ENCODE measurements around the gene SLC35D3. TPM values are rescaled to one million over a fixed set of nuclear protein-coding genes. Genes with fewer than 3 reads are reported as not detected.
"Not testable (repeated sequence)": the region's sequence is repeated elsewhere in the genome, so short reads cannot be mapped to it uniquely, and the experiment has no call there.

The SLC35D3 gene
- total RNA-seq, 4 donors from 2014 or later = not detected

GRCh38 chr6:136932599-136932998, 10.5 kb downstream of the SLC35D3 start:
- intact Hi-C loops (cut with DNase I; ENCODE audit: low total_unique reads) = no loop called here
- Histone ChIP-seq H3K27me3 (peaks cover 5% of the 10 kb centered on the region), H3K36me3 (no peaks in the 10 kb centered on the region), H3K9me3 (no peaks in the 10 kb centered on the region), H3K4me3 (no peak overlapping the region), H3K27ac (no peak overlapping the region), H3K4me1 (no peaks in the 10 kb centered on the region)
- TF ChIP-seq CTCF (IDR thresholded peaks at IDR 0.05) (no peak), POLR2A (IDR thresholded peaks at IDR 0.05) (no peak), POLR2AphosphoS5 (IDR thresholded peaks at IDR 0.05) (no peak), EP300 (IDR thresholded peaks at IDR 0.05; ENCODE audit: low read depth) (no peak)
- no peak for DNase-seq
- WGBS, 2 donors (ENCODE audit: low coverage in 1 of 2) = 80 to 89% methylated on average over 2 of the region's 2 CpGs
- in situ Hi-C loops (cut with MboI; ENCODE audit: low pct_ligation_motif_present in 1 of 4, low pct_unique_long_range_greater_than_20kb in 1 of 4, low sequenced_read_pairs in 3 of 4) = no loop called here

GRCh38 chr6:136945072-136945471, 23.0 kb downstream of the SLC35D3 start:
- Histone ChIP-seq H3K27me3 (no peaks in the 10 kb centered on the region), H3K9me3 (no peaks in the 10 kb centered on the region), H3K4me3 (no peak overlapping the region), H3K27ac (no peak overlapping the region), H3K36me3 (no peaks in the 10 kb centered on the region), H3K4me1 (no peaks in the 10 kb centered on the region)
- intact Hi-C loops (cut with DNase I; ENCODE audit: low total_unique reads) = no loop called here
- TF ChIP-seq EP300 (IDR thresholded peaks at IDR 0.05; ENCODE audit: low read depth) = no peak
- TF ChIP-seq POLR2AphosphoS5 (IDR thresholded peaks at IDR 0.05) = no peak
- no peak for TF ChIP-seq POLR2A (IDR thresholded peaks at IDR 0.05)
- TF ChIP-seq CTCF (IDR thresholded peaks at IDR 0.05) = no peak
- 70 to 100% methylated on average over 1 of the region's 1 CpG for WGBS, 2 donors (ENCODE audit: low coverage in 1 of 2)
- in situ Hi-C loops (cut with MboI; ENCODE audit: low pct_ligation_motif_present in 1 of 4, low pct_unique_long_range_greater_than_20kb in 1 of 4, low sequenced_read_pairs in 3 of 4) = no loop called here
- DNase-seq = no peak

GRCh38 chr6:136945711-136946121, 23.6 kb downstream of the SLC35D3 start:
- Histone ChIP-seq H3K36me3 (no peaks in the 10 kb centered on the region), H3K4me1 (no peaks in the 10 kb centered on the region), H3K27ac (no peak overlapping the region), H3K9me3 (no peaks in the 10 kb centered on the region), H3K4me3 (no peak overlapping the region), H3K27me3 (no peaks in the 10 kb centered on the region)
- WGBS, 2 donors (ENCODE audit: low coverage in 1 of 2) = 62 to 86% methylated on average over 4 of the region's 4 CpGs
- TF ChIP-seq POLR2A (IDR thresholded peaks at IDR 0.05) = no peak
- TF ChIP-seq POLR2AphosphoS5 (IDR thresholded peaks at IDR 0.05) = no peak
- in situ Hi-C loops (cut with MboI; ENCODE audit: low pct_ligation_motif_present in 1 of 4, low pct_unique_long_range_greater_than_20kb in 1 of 4, low sequenced_read_pairs in 3 of 4) (no loop called here), intact Hi-C loops (cut with DNase I; ENCODE audit: low total_unique reads) (no loop called here)
- DNase-seq = no peak

- WGBS, 2 donors (ENCODE audit: low coverage in 1 of 2) = 71 to 73% methylated on average over 8 to 9 of the region's 9 CpGs
- Histone ChIP-seq H3K27me3 (no peaks in the 10 kb centered on the region), H3K4me3 (no peak overlapping the region), H3K4me1 (no peaks in the 10 kb centered on the region), H3K36me3 (no peaks in the 10 kb centered on the region), H3K9me3 (no peaks in the 10 kb centered on the region), H3K27ac (no peak overlapping the region)
- DNase-seq = no peak
- TF ChIP-seq POLR2A (IDR thresholded peaks at IDR 0.05) (no peak), POLR2AphosphoS5 (IDR thresholded peaks at IDR 0.05) (no peak), CTCF (IDR thresholded peaks at IDR 0.05) (no peak), EP300 (IDR thresholded peaks at IDR 0.05; ENCODE audit: low read depth) (no peak)
- intact Hi-C loops (cut with DNase I; ENCODE audit: low total_unique reads) (no loop called here), in situ Hi-C loops (cut with MboI; ENCODE audit: low pct_ligation_motif_present in 1 of 4, low pct_unique_long_range_greater_than_20kb in 1 of 4, low sequenced_read_pairs in 3 of 4) (no loop called here)
Observed at GRCh38 chr6:136947037-136947436, 24.9 kb downstream of the SLC35D3 start.

GRCh38 chr6:136949957-136950356, 27.9 kb downstream of the SLC35D3 start:
- H3K36me3 ChIP-seq; H3K4me3 ChIP-seq; H3K4me1 ChIP-seq; H3K27ac ChIP-seq; in situ Hi-C loops (cut with MboI; ENCODE audit: low pct_ligation_motif_present in 1 of 4, low pct_unique_long_range_greater_than_20kb in 1 of 4, low sequenced_read_pairs in 3 of 4); H3K9me3 ChIP-seq; DNase-seq; intact Hi-C loops (cut with DNase I; ENCODE audit: low total_unique reads); H3K27me3 ChIP-seq: not testable (repeated sequence)
- WGBS, 2 donors (ENCODE audit: low coverage in 1 of 2) = 93 to 100% methylated on average over 1 to 3 of the region's 3 CpGs

All from transverse colon (tissue), 4 donors.